ENCODE measurements around the gene MRPL14. TPM values are rescaled to one million over a fixed set of nuclear protein-coding genes. Genes with fewer than 3 reads are reported as not detected.

Gene MRPL14
- total and polyA plus RNA-seq, 2 of the 4 experiments (the other 2 are of a cell fraction), result 43.7 to 87.9 TPM

DNA sequence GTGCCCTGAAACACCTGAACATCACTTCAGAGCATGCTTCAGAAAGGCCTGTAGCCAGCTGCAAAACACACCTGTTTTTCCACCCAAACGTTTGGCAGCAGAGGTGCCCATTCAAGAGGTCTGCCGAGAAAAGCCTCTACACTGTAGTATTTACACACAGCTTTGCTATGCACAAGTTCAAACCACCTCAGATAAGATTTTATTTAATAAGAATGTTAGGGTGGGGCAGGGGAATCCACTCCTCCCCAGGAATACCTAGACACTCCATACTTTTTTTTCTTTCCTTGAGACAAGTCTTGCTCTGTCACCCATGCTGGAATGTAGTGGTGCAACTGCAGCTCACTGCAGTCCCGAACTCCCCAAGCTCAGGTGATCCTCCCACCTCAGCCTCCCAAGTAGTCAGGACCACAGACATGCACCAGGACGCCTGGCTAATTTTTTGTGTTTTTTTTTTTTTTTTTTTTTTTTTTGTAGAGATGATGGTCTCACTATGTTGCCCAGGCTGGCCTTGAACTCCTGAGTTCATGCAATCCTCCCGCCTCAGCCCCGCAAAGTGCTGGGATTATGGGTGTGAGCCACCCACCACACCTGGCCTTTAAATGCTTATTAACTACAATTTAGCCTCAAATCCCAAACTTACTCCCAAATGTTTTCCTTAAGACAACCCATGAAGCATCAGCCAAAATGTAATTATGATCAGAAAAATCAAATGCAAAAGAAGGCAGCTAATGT is 9.7 kb downstream of the MRPL14 start:
- H3K79me1 ChIP-seq (ENCODE audit: low read depth in 1 of 2, low read length in 2 of 2), result peaks cover 46 to 82% of the 10 kb centered on the region in 2 experiments
- intact Hi-C loops (cut with micrococcal nuclease) (no loop called here), dilution Hi-C loops (cut with HindIII; ENCODE audit: low sequenced_read_pairs, unreplicated experiment) (no loop called here), in situ Hi-C loops (cut with MboI; ENCODE audit: low sequenced_read_pairs) (no loop called here)
- BruUV-seq (replicated peaks), result no TSS peak
- no CpG with 5 or more reads among the region's 6 CpGs for WGBS, 2 experiments (ENCODE audit: extremely low coverage in 2 of 2, insufficient read length in 1 of 2)
- DNase-seq (no peak), ATAC-seq (ENCODE audit: low read depth) (no peak)
- H3K4me1 ChIP-seq (ENCODE audit: control insufficient read depth, insufficient read depth, low read length), result peaks cover 39% of the 10 kb centered on the region
- no peak overlapping the region for H3K4me3 ChIP-seq (ENCODE audit: insufficient read depth, low read depth, low read length)
- peaks cover 14% of the 10 kb centered on the region for H3K36me3 ChIP-seq (ENCODE audit: control insufficient read depth, insufficient read depth, low read length)
- H3K14ac ChIP-seq (replicated peaks; ENCODE audit: low read depth, low read length), result peak overlapping the region; percentile 47
- peak overlapping the region; percentile 43 to 52; a peak in 3 of 4 replicates for H4K8ac ChIP-seq (ENCODE audit: low read depth in 2 of 2, low read length in 2 of 2)
- H4K91ac ChIP-seq (ENCODE audit: insufficient read depth, low read depth, low read length), result peak overlapping the region; percentile 48
- H3K4me2 ChIP-seq (ENCODE audit: low read depth, low read length), result peak overlapping the region; percentile 79; the same call in 1 of the 2 replicates
- H3K9me3 ChIP-seq (ENCODE audit: control insufficient read depth, insufficient read depth, low read length), result no peaks in the 10 kb centered on the region
- H3K4ac ChIP-seq (ENCODE audit: low read depth, low read length), result peak overlapping the region; percentile 91
- ChIA-PET CTCF (interaction anchor here (0.5 to 1.5 kb wide), 4 partner anchors 21 to 117 kb away, joined by 3 to 5 read pairs (median 4); no protein-coding TSS in a partner anchor), POLR2A (ENCODE audit: unreplicated experiment) (no interaction called here)
- H2AK5ac ChIP-seq (ENCODE audit: low read depth, low read length), result peak overlapping the region; percentile 92
- H2BK20ac ChIP-seq (ENCODE audit: low read depth, low read length), result peak overlapping the region; percentile 90
- H3K27ac ChIP-seq (ENCODE audit: insufficient read depth, low read length), result peak overlapping the region; percentile 89
- H3K18ac ChIP-seq (ENCODE audit: low read depth, low read length), result peak overlapping the region; percentile 89
- H4K20me1 ChIP-seq (ENCODE audit: insufficient read depth, low read length), result peaks cover 48% of the 10 kb centered on the region
- peaks cover 48% of the 10 kb centered on the region for H3K9me1 ChIP-seq (ENCODE audit: insufficient read depth, low read length)
- no peaks in the 10 kb centered on the region for H3K27me3 ChIP-seq (ENCODE audit: control insufficient read depth, insufficient read depth, low read length)
- peak overlapping the region; percentile 30; the same call in 1 of the 2 replicates for H3K9ac ChIP-seq (ENCODE audit: low read depth, low read length)
- H2AFZ ChIP-seq (replicated peaks; ENCODE audit: low read length, poor library complexity), result no peak overlapping the region
- H4K5ac ChIP-seq (ENCODE audit: low read depth, low read length), result peak overlapping the region; percentile 81
- H3K56ac ChIP-seq (ENCODE audit: extremely low read depth, insufficient read depth, low read length), result peak overlapping the region; percentile 13; the same call in 1 of the 2 replicates
- peak overlapping the region; percentile 87; the same call in 1 of the 2 replicates for H3K23ac ChIP-seq (ENCODE audit: low read depth, low read length)
- peak overlapping the region; percentile 97 for H2BK5ac ChIP-seq (ENCODE audit: low read depth, low read length, poor library complexity, severe bottlenecking)
- peak overlapping the region; percentile 10; the same call in 2 of the 3 replicates for H2BK15ac ChIP-seq (ENCODE audit: low read depth, low read length)
- peak overlapping the region; percentile 53 for H2BK120ac ChIP-seq (ENCODE audit: low read depth, low read length)
- H2AK9ac ChIP-seq (replicated peaks; ENCODE audit: low read depth, low read length, poor library complexity), result peak overlapping the region; percentile 51
- TF ChIP-seq POLR2A (IDR thresholded peaks at IDR 0.05; ENCODE audit: low read depth, low read length), result no peak
- no peak for TF ChIP-seq RFX5 (IDR thresholded peaks at IDR 0.05; ENCODE audit: low read depth, low read length)
- no peak for TF ChIP-seq BHLHE40 (IDR thresholded peaks at IDR 0.05; ENCODE audit: low read depth, low read length)
- no peak for TF ChIP-seq CEBPB (IDR thresholded peaks at IDR 0.05; ENCODE audit: low read depth, low read length)
- TF ChIP-seq MAFK (IDR thresholded peaks at IDR 0.05; ENCODE audit: low read depth, low read length), result no peak
- TF ChIP-seq, protein P1, sequence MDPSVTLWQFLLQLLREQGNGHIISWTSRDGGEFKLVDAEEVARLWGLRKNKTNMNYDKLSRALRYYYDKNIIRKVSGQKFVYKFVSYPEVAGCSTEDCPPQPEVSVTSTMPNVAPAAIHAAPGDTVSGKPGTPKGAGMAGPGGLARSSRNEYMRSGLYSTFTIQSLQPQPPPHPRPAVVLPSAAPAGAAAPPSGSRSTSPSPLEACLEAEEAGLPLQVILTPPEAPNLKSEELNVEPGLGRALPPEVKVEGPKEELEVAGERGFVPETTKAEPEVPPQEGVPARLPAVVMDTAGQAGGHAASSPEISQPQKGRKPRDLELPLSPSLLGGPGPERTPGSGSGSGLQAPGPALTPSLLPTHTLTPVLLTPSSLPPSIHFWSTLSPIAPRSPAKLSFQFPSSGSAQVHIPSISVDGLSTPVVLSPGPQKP (IDR thresholded peaks at IDR 0.05; ENCODE audit: borderline replicate concordance, low read depth, low read length), result no peak
- TF ChIP-seq MXI1 (IDR thresholded peaks at IDR 0.05; ENCODE audit: borderline replicate concordance, low read depth, low read length), result no peak
- TF ChIP-seq, protein P2, sequence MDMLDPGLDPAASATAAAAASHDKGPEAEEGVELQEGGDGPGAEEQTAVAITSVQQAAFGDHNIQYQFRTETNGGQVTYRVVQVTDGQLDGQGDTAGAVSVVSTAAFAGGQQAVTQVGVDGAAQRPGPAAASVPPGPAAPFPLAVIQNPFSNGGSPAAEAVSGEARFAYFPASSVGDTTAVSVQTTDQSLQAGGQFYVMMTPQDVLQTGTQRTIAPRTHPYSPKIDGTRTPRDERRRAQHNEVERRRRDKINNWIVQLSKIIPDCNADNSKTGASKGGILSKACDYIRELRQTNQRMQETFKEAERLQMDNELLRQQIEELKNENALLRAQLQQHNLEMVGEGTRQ (IDR thresholded peaks at IDR 0.05; ENCODE audit: low read depth, low read length), result no peak
- TF ChIP-seq RCOR1 (IDR thresholded peaks at IDR 0.05; ENCODE audit: insufficient replicate concordance, low read length), result no peak
- no peak for TF ChIP-seq FOS (IDR thresholded peaks at IDR 0.05; ENCODE audit: low read depth, low read length)
- TF ChIP-seq NFE2L2 (IDR thresholded peaks at IDR 0.05; ENCODE audit: low read depth, low read length), result no peak
- TF ChIP-seq CHD1 (IDR thresholded peaks at IDR 0.05; ENCODE audit: low read depth, low read length), result no peak
- TF ChIP-seq MAZ (IDR thresholded peaks at IDR 0.05; ENCODE audit: borderline replicate concordance, low read depth, low read length), result no peak
- TF ChIP-seq RAD21 (IDR thresholded peaks at IDR 0.05; ENCODE audit: low read length), result no peak
- TF ChIP-seq, protein P3, sequence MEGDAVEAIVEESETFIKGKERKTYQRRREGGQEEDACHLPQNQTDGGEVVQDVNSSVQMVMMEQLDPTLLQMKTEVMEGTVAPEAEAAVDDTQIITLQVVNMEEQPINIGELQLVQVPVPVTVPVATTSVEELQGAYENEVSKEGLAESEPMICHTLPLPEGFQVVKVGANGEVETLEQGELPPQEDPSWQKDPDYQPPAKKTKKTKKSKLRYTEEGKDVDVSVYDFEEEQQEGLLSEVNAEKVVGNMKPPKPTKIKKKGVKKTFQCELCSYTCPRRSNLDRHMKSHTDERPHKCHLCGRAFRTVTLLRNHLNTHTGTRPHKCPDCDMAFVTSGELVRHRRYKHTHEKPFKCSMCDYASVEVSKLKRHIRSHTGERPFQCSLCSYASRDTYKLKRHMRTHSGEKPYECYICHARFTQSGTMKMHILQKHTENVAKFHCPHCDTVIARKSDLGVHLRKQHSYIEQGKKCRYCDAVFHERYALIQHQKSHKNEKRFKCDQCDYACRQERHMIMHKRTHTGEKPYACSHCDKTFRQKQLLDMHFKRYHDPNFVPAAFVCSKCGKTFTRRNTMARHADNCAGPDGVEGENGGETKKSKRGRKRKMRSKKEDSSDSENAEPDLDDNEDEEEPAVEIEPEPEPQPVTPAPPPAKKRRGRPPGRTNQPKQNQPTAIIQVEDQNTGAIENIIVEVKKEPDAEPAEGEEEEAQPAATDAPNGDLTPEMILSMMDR (conservative IDR thresholded peaks at IDR 0.05; ENCODE audit: low read depth, low read length), result no peak

Measured in IMR-90 (cell line).